ENCODE data around the gene C12orf75. TPM values are rescaled to one million over a fixed set of nuclear protein-coding genes. Genes with fewer than 3 reads are reported as not detected.
"Not testable (repeated sequence)": the region's sequence is repeated elsewhere in the genome, so short reads cannot be mapped to it uniquely, and the experiment has no call there.

Gene C12orf75
- 81.0 TPM for polyA plus RNA-seq (ENCODE audit: insufficient read length)
- long read RNA-seq, donor 1, transcript C12orf75-201 (6 exons, 1,366 nt): major isoform, 40 of 43 reads
- long read RNA-seq, donor 1, partial matches to known transcripts: 0 of 43 reads
- long read RNA-seq, donor 1, other reads (novel, unspliced or antisense): 0 of 43 reads
- long read RNA-seq, donor 2, transcript C12orf75-201 (6 exons, 1,366 nt): major isoform, 40 of 41 reads
- long read RNA-seq, donor 2, partial matches to known transcripts: 0 of 41 reads
- long read RNA-seq, donor 2, other reads (novel, unspliced or antisense): 0 of 41 reads
- long read RNA-seq, donor 3, transcript C12orf75-201 (6 exons, 1,366 nt): major isoform, 21 of 22 reads
- long read RNA-seq, donor 3, partial matches to known transcripts: 0 of 22 reads
- long read RNA-seq, donor 3, other reads (novel, unspliced or antisense): 0 of 22 reads
- long read RNA-seq, donor 4, partial matches to known transcripts: 0 of 4 reads
- long read RNA-seq, donor 4, other reads (novel, unspliced or antisense): 0 of 4 reads
- long read RNA-seq, donor 5, transcript C12orf75-206 (6 exons, 291 nt): minor isoform, 7 of 111 reads
- long read RNA-seq, donor 5, transcript C12orf75-201 (6 exons, 1,366 nt): major isoform, 83 of 111 reads
- long read RNA-seq, donor 5, partial matches to known transcripts: 18 of 111 reads
- long read RNA-seq, donor 5, other reads (novel, unspliced or antisense): 0 of 111 reads
- long read RNA-seq, donor 6, transcript C12orf75-201 (6 exons, 1,366 nt): major isoform, 40 of 43 reads
- long read RNA-seq, donor 6, partial matches to known transcripts: 0 of 43 reads
- long read RNA-seq, donor 6, other reads (novel, unspliced or antisense): 0 of 43 reads
- long read RNA-seq, donor 7, transcript C12orf75-201 (6 exons, 1,366 nt): major isoform, 57 of 82 reads
- long read RNA-seq, donor 7, partial matches to known transcripts: 16 of 82 reads
- long read RNA-seq, donor 7, other reads (novel, unspliced or antisense): 0 of 82 reads
- long read RNA-seq, donor 8, transcript C12orf75-201 (6 exons, 1,366 nt): major isoform, 23 of 25 reads
- long read RNA-seq, donor 8, partial matches to known transcripts: 0 of 25 reads
- long read RNA-seq, donor 8, other reads (novel, unspliced or antisense): 0 of 25 reads

GRCh38 chr12:105330283-105330930, at the start of gene C12orf75:
Gene C12orf75 (plus strand): TSS chr12:105330691. CDS start chr12:105330892, 201 bp downstream.
- DNase-seq: peak; percentile 67

- no peak for DNase-seq
Observed at GRCh38 chr12:105280966-105281693, 49.4 kb upstream of the C12orf75 start.

GRCh38 chr12:105281694-105282049, 48.8 kb upstream of the C12orf75 start:
- DNase-seq: no peak

GRCh38 chr12:105285378-105285777, 45.1 kb upstream of the C12orf75 start:
- DNase-seq: no peak

GRCh38 chr12:105287408-105287807, 43.1 kb upstream of the C12orf75 start:
- DNase-seq: no peak

- DNase-seq: no peak
Observed at GRCh38 chr12:105288311-105288996, 42.0 kb upstream of the C12orf75 start.

GRCh38 chr12:105289114-105289904, 41.2 kb upstream of the C12orf75 start:
- no peak for DNase-seq

GRCh38 chr12:105291531-105291930, 39.0 kb upstream of the C12orf75 start:
- no peak for DNase-seq

- no peak for DNase-seq
Observed at GRCh38 chr12:105292705-105293104, 37.8 kb upstream of the C12orf75 start.

GRCh38 chr12:105293187-105293586, 37.3 kb upstream of the C12orf75 start:
- no peak for DNase-seq

- no peak for DNase-seq
Observed at GRCh38 chr12:105294161-105294560, 36.3 kb upstream of the C12orf75 start.

- DNase-seq: no peak
Observed at GRCh38 chr12:105294886-105295479, 35.5 kb upstream of the C12orf75 start.

GRCh38 chr12:105296116-105297089, 34.1 kb upstream of the C12orf75 start:
- no peak for DNase-seq

- DNase-seq: no peak
Observed at GRCh38 chr12:105300883-105301282, 29.6 kb upstream of the C12orf75 start.

- no peak for DNase-seq
Observed at GRCh38 chr12:105301696-105302095, 28.8 kb upstream of the C12orf75 start.

- not testable (repeated sequence) for DNase-seq
Observed at GRCh38 chr12:105302986-105303385, 27.5 kb upstream of the C12orf75 start.

- DNase-seq: not testable (repeated sequence)
Observed at GRCh38 chr12:105304626-105305025, 25.9 kb upstream of the C12orf75 start.

Data from left kidney (tissue), 8 donors.